Measurements from ENCODE around the gene AEBP1. TPM values are rescaled to one million over a fixed set of nuclear protein-coding genes. Genes with fewer than 3 reads are reported as not detected.
"Not testable (repeated sequence)": the region's sequence is repeated elsewhere in the genome, so short reads cannot be mapped to it uniquely, and the experiment has no call there.

The AEBP1 gene
- total RNA-seq, 2 donors from 2014 or later = 84.4 to 193 TPM

GRCh38 chr7:44122529-44122928 is 18.4 kb downstream of the AEBP1 start:
- no peak for TF ChIP-seq CTCF (IDR thresholded peaks at IDR 0.05)
- DNase-seq (ENCODE audit: low spot score) = no peak
- Histone ChIP-seq H3K27ac (peak overlapping the region; percentile 90 to 94), H3K4me1 (peaks cover 0 to 43% of the 10 kb centered on the region in 2 donors), H3K27me3 (no peaks in the 10 kb centered on the region), H3K36me3 (peaks cover 8% of the 10 kb centered on the region), H3K9me3 (peaks cover 0 to 8% of the 10 kb centered on the region in 2 donors), H3K4me3 (peak overlapping the region; percentile 64 to 73)

GRCh38 chr7:44123190-44124003 is 19.3 kb downstream of the AEBP1 start, which contains the start of gene POLD2:
TSS of gene POLD2 (minus strand) at chr7:44123548. CDS start at chr7:44122053, 1,495 bp downstream.
- peak; percentile 99 for DNase-seq (ENCODE audit: low spot score)
- Histone ChIP-seq H3K4me3 (peak within 1 kb of the TSS; percentile 64 to 73), H3K9me3 (peaks cover 0 to 8% of the 10 kb centered on the region in 2 donors), H3K4me1 (peaks cover 0 to 48% of the 10 kb centered on the region in 2 donors), H3K27me3 (no peaks in the 10 kb centered on the region), H3K27ac (peak within 1 kb of the TSS; percentile 90 to 94), H3K36me3 (no peaks in the 10 kb centered on the region)
- peak in 1 of 2 donors; percentile 11 for TF ChIP-seq CTCF (IDR thresholded peaks at IDR 0.05)

- H3K27ac ChIP-seq = no peak overlapping the region
- H3K4me3 ChIP-seq = no peak overlapping the region
- no peaks in the 10 kb centered on the region for H3K36me3 ChIP-seq
- no peaks in the 10 kb centered on the region for H3K27me3 ChIP-seq
- peaks cover 0 to 49% of the 10 kb centered on the region in 2 donors for H3K4me1 ChIP-seq
- H3K9me3 ChIP-seq = peaks cover 0 to 8% of the 10 kb centered on the region in 2 donors
- no peak for TF ChIP-seq CTCF (IDR thresholded peaks at IDR 0.05)
- DNase-seq (ENCODE audit: low spot score) = no peak
Measured at GRCh38 chr7:44124822-44125202, 20.7 kb downstream of the AEBP1 start.

GRCh38 chr7:44126574-44126973 is 22.4 kb downstream of the AEBP1 start:
- not testable (repeated sequence) for DNase-seq (ENCODE audit: low spot score); H3K9me3 ChIP-seq; H3K27ac ChIP-seq; H3K27me3 ChIP-seq; H3K36me3 ChIP-seq; H3K4me3 ChIP-seq
- peaks cover 0 to 49% of the 10 kb centered on the region in 2 donors for H3K4me1 ChIP-seq

- Histone ChIP-seq H3K27ac (peak overlapping the region in 1 of 2 donors; percentile 92), H3K9me3 (peaks cover 0 to 8% of the 10 kb centered on the region in 2 donors), H3K27me3 (no peaks in the 10 kb centered on the region), H3K4me3 (no peak overlapping the region), H3K4me1 (peaks cover 0 to 46% of the 10 kb centered on the region in 2 donors), H3K36me3 (no peaks in the 10 kb centered on the region)
- no peak for DNase-seq (ENCODE audit: low spot score)
- TF ChIP-seq CTCF (IDR thresholded peaks at IDR 0.05) = no peak
Measured at GRCh38 chr7:44127161-44127560, 23.0 kb downstream of the AEBP1 start.

GRCh38 chr7:44128721-44129582 is 24.8 kb downstream of the AEBP1 start:
- peaks cover 0 to 50% of the 10 kb centered on the region in 2 donors for H3K4me1 ChIP-seq

More at GRCh38 chr7:44128721-44129582, 24.8 kb downstream of the AEBP1 start:
- no peaks in the 10 kb centered on the region for H3K27me3 ChIP-seq
- no peak for TF ChIP-seq CTCF (IDR thresholded peaks at IDR 0.05)
- peak overlapping the region; percentile 83 to 92 for H3K27ac ChIP-seq
- H3K36me3 ChIP-seq = no peaks in the 10 kb centered on the region
- H3K4me3 ChIP-seq = no peak overlapping the region
- peaks cover 0 to 8% of the 10 kb centered on the region in 2 donors for H3K9me3 ChIP-seq
- DNase-seq (ENCODE audit: low spot score) = no peak

Data from right atrium auricular region (tissue), 2 donors.